ENCODE measurements around the gene TFRC.

Gene TFRC

DNA sequence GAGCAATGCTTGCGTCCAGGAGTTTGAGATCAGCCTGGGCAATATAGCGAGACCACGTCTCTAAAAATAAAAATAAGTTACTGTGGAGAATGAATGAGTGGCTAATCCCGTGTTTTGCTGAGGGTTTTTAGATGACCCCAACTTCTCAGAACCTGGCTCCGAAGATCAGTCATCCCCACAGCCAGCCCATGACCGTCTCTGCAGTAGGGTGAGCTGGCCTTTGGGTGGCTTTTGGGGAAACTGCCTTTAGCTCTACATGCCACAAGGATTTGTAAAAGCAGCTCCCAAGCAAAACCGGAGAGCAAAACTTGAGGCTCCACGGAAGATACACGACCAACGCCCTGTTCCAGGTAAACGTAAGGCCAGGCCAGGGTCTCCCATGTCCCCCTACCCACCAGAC lies 39.2 kb upstream of the TFRC start:
- peak overlapping the region; percentile 21 to 71 for H3K27ac ChIP-seq (ENCODE audit: insufficient read depth in 1 of 2, low read depth in 1 of 2, low read length in 2 of 2, poor library complexity in 1 of 2, severe bottlenecking in 2 of 2)
- peak overlapping the region in 3 of 7 experiments; percentile 1 to 43 (median 34) for H3K4me3 ChIP-seq (ENCODE audit: control insufficient read depth in 1 of 7, extremely low read depth in 1 of 7, insufficient read depth in 4 of 7, low read depth in 2 of 7, low read length in 6 of 7)
- ChIA-PET CTCF (interaction anchor here (0.9 to 2.3 kb wide), 6 partner anchors 10 to 62 kb away, joined by 3 to 8 read pairs (median 4); no protein-coding TSS in a partner anchor), POLR2A (no interaction called here)
- 90% methylated on average over 7 of the region's 11 CpGs for WGBS (ENCODE audit: insufficient coverage)
- H3K27me3 ChIP-seq (replicated peaks in 2 of 5; ENCODE audit: control insufficient read depth in 4 of 5, insufficient read depth in 5 of 5, low read length in 4 of 5) = no peaks in the 10 kb centered on the region
- H3K4me1 ChIP-seq (ENCODE audit: control extremely low read depth in 1 of 4, control insufficient read depth in 4 of 4, insufficient read depth in 4 of 4, low read length in 3 of 4) = peaks cover 40 to 71% (median 66%) of the 10 kb centered on the region in 4 experiments
- no peaks in the 10 kb centered on the region for H3K36me3 ChIP-seq (ENCODE audit: control insufficient read depth in 4 of 4, insufficient read depth in 4 of 4, low read length in 3 of 4)
- DNase-seq = peak in 1 of 3 donors; percentile 28
- no peaks in the 10 kb centered on the region for H3K9me3 ChIP-seq (ENCODE audit: control extremely low read depth in 1 of 5, control insufficient read depth in 4 of 5, insufficient read depth in 2 of 5, low read depth in 1 of 5, low read length in 4 of 5)

GRCh38 chr3:196120291-196120951 lies 38.5 kb upstream of the TFRC start:
- Histone ChIP-seq H3K4me3 (ENCODE audit: control insufficient read depth in 1 of 7, extremely low read depth in 1 of 7, insufficient read depth in 4 of 7, low read depth in 2 of 7, low read length in 6 of 7) (peak overlapping the region in 3 of 7 experiments; percentile 32 to 43 (median 34)), H3K9me3 (ENCODE audit: control extremely low read depth in 1 of 5, control insufficient read depth in 4 of 5, insufficient read depth in 2 of 5, low read depth in 1 of 5, low read length in 4 of 5) (no peaks in the 10 kb centered on the region), H3K27ac (ENCODE audit: insufficient read depth in 1 of 2, low read depth in 1 of 2, low read length in 2 of 2, poor library complexity in 1 of 2, severe bottlenecking in 2 of 2) (peak overlapping the region in 1 of 2 experiments; percentile 56), H3K4me1 (ENCODE audit: control extremely low read depth in 1 of 4, control insufficient read depth in 4 of 4, insufficient read depth in 4 of 4, low read length in 3 of 4) (peaks cover 44 to 77% (median 71%) of the 10 kb centered on the region in 4 experiments), H3K27me3 (replicated peaks in 2 of 5; ENCODE audit: control insufficient read depth in 4 of 5, insufficient read depth in 5 of 5, low read length in 4 of 5) (no peaks in the 10 kb centered on the region), H3K36me3 (ENCODE audit: control insufficient read depth in 4 of 4, insufficient read depth in 4 of 4, low read length in 3 of 4) (no peaks in the 10 kb centered on the region)
- ChIA-PET CTCF (interaction anchor here (0.9 to 2.3 kb wide), 5 partner anchors 10 to 63 kb away, joined by 3 to 8 read pairs (median 4); no protein-coding TSS in a partner anchor), POLR2A (no interaction called here)
- DNase-seq = peak; percentile 70 to 94 (median 90)
- WGBS (ENCODE audit: insufficient coverage) = 30% methylated on average over 10 of the region's 14 CpGs

GRCh38 chr3:196117809-196118208 lies 35.9 kb upstream of the TFRC start:
- peak in 2 of 3 donors; percentile 56 to 69 for DNase-seq
- no peaks in the 10 kb centered on the region for H3K36me3 ChIP-seq (ENCODE audit: control insufficient read depth in 4 of 4, insufficient read depth in 4 of 4, low read length in 3 of 4)
- no peak overlapping the region for H3K27ac ChIP-seq (ENCODE audit: insufficient read depth in 1 of 2, low read depth in 1 of 2, low read length in 2 of 2, poor library complexity in 1 of 2, severe bottlenecking in 2 of 2)
- ChIA-PET CTCF (interaction anchor here (0.7 to 1.3 kb wide), 6 partner anchors 15 to 69 kb away, joined by 3 to 4 read pairs (median 4); no protein-coding TSS in a partner anchor), POLR2A (interaction anchor here (0.6 to 0.7 kb wide), 2 partner anchors 10 to 20 kb away, joined by 3 to 4 read pairs; no protein-coding TSS in a partner anchor)
- peaks cover 40 to 73% (median 65%) of the 10 kb centered on the region in 4 experiments for H3K4me1 ChIP-seq (ENCODE audit: control extremely low read depth in 1 of 4, control insufficient read depth in 4 of 4, insufficient read depth in 4 of 4, low read length in 3 of 4)
- no peak overlapping the region for H3K4me3 ChIP-seq (ENCODE audit: control insufficient read depth in 1 of 7, extremely low read depth in 1 of 7, insufficient read depth in 4 of 7, low read depth in 2 of 7, low read length in 6 of 7)
- no peaks in the 10 kb centered on the region for H3K27me3 ChIP-seq (replicated peaks in 2 of 5; ENCODE audit: control insufficient read depth in 4 of 5, insufficient read depth in 5 of 5, low read length in 4 of 5)
- no peaks in the 10 kb centered on the region for H3K9me3 ChIP-seq (ENCODE audit: control extremely low read depth in 1 of 5, control insufficient read depth in 4 of 5, insufficient read depth in 2 of 5, low read depth in 1 of 5, low read length in 4 of 5)
- WGBS (ENCODE audit: insufficient coverage) = 83% methylated on average over 1 of the region's 6 CpGs

GRCh38 chr3:196115678-196116083 lies 33.8 kb upstream of the TFRC start:
- POLR2A ChIA-PET = no interaction called here
- CTCF ChIA-PET = no interaction called here
- no peaks in the 10 kb centered on the region for H3K27me3 ChIP-seq (replicated peaks in 2 of 5; ENCODE audit: control insufficient read depth in 4 of 5, insufficient read depth in 5 of 5, low read length in 4 of 5)
- no peaks in the 10 kb centered on the region for H3K36me3 ChIP-seq (ENCODE audit: control insufficient read depth in 4 of 4, insufficient read depth in 4 of 4, low read length in 3 of 4)
- DNase-seq = peak in 2 of 3 donors; percentile 65 to 68
- no CpG with 5 or more reads among the region's 3 CpGs for whole genome bisulfite sequencing (ENCODE audit: insufficient coverage)
- peaks cover 20 to 55% (median 50%) of the 10 kb centered on the region in 4 experiments for H3K4me1 ChIP-seq (ENCODE audit: control extremely low read depth in 1 of 4, control insufficient read depth in 4 of 4, insufficient read depth in 4 of 4, low read length in 3 of 4)
- H3K27ac ChIP-seq (ENCODE audit: insufficient read depth in 1 of 2, low read depth in 1 of 2, low read length in 2 of 2, poor library complexity in 1 of 2, severe bottlenecking in 2 of 2) = peak overlapping the region in 1 of 2 experiments; percentile 32
- no peaks in the 10 kb centered on the region for H3K9me3 ChIP-seq (ENCODE audit: control extremely low read depth in 1 of 5, control insufficient read depth in 4 of 5, insufficient read depth in 2 of 5, low read depth in 1 of 5, low read length in 4 of 5)
- no peak overlapping the region for H3K4me3 ChIP-seq (ENCODE audit: control insufficient read depth in 1 of 7, extremely low read depth in 1 of 7, insufficient read depth in 4 of 7, low read depth in 2 of 7, low read length in 6 of 7)

- Histone ChIP-seq H3K36me3 (ENCODE audit: control insufficient read depth in 4 of 4, insufficient read depth in 4 of 4, low read length in 3 of 4) (no peaks in the 10 kb centered on the region), H3K4me1 (ENCODE audit: control extremely low read depth in 1 of 4, control insufficient read depth in 4 of 4, insufficient read depth in 4 of 4, low read length in 3 of 4) (peaks cover 11 to 32% (median 23%) of the 10 kb centered on the region in 4 experiments), H3K4me3 (ENCODE audit: control insufficient read depth in 1 of 7, extremely low read depth in 1 of 7, insufficient read depth in 4 of 7, low read depth in 2 of 7, low read length in 6 of 7) (no peak overlapping the region), H3K27me3 (replicated peaks in 2 of 5; ENCODE audit: control insufficient read depth in 4 of 5, insufficient read depth in 5 of 5, low read length in 4 of 5) (no peaks in the 10 kb centered on the region), H3K27ac (ENCODE audit: insufficient read depth in 1 of 2, low read depth in 1 of 2, low read length in 2 of 2, poor library complexity in 1 of 2, severe bottlenecking in 2 of 2) (no peak overlapping the region), H3K9me3 (ENCODE audit: control extremely low read depth in 1 of 5, control insufficient read depth in 4 of 5, insufficient read depth in 2 of 5, low read depth in 1 of 5, low read length in 4 of 5) (no peaks in the 10 kb centered on the region)
- ChIA-PET POLR2A (no interaction called here), CTCF (interaction anchor here (0.6 to 1.8 kb wide), 5 partner anchors 16 to 85 kb away, joined by 4 to 6 read pairs (median 4); no protein-coding TSS in a partner anchor)
- DNase-seq = peak; percentile 48 to 88 (median 85)
- 33% methylated on average over 3 of the region's 7 CpGs for WGBS (ENCODE audit: insufficient coverage)
Observed at GRCh38 chr3:196111939-196112386, 30.1 kb upstream of the TFRC start.

DNA sequence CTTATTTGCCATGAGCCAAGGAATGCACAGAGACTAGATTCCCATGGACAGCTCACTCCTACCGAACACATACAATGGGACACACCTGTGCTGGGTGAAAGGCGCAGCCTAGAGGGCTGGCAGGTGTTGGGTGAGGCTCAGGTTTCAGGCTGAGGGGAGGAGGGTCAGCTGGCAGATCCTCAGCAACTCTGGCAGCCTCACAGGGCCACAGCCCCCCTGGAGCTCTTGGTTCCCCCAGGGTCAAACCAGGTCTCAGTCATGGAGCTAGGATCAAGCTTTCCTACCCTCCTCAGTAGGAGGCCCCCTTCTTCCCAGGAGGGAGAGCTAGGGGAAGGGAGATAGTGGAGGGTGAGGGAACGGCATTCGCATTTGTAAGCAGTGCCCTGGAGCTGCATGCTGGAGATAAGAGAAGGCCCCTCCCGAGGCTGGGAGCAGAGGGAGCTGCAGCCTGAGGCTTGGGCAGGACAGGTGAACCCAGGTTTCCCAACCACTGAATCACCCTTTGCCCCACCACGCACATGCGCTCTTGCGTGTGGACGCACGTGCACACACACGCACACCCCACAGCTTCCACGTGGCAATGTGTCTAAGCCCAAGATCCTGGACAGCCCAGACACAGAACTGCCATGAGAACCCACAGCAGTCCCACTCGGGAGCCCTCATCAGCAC lies 26.3 kb upstream of the TFRC start:
- WGBS (ENCODE audit: insufficient coverage) = 75% methylated on average over 12 of the region's 13 CpGs
- no peaks in the 10 kb centered on the region for H3K36me3 ChIP-seq (ENCODE audit: control insufficient read depth in 4 of 4, insufficient read depth in 4 of 4, low read length in 3 of 4)
- peak in 1 of 3 donors; percentile 28 for DNase-seq
- no peak overlapping the region for H3K27ac ChIP-seq (ENCODE audit: insufficient read depth in 1 of 2, low read depth in 1 of 2, low read length in 2 of 2, poor library complexity in 1 of 2, severe bottlenecking in 2 of 2)
- POLR2A ChIA-PET = no interaction called here
- peaks cover 0 to 15% (median 8%) of the 10 kb centered on the region in 4 experiments for H3K4me1 ChIP-seq (ENCODE audit: control extremely low read depth in 1 of 4, control insufficient read depth in 4 of 4, insufficient read depth in 4 of 4, low read length in 3 of 4)
- no peaks in the 10 kb centered on the region for H3K27me3 ChIP-seq (replicated peaks in 2 of 5; ENCODE audit: control insufficient read depth in 4 of 5, insufficient read depth in 5 of 5, low read length in 4 of 5)
- no peak overlapping the region for H3K4me3 ChIP-seq (ENCODE audit: control insufficient read depth in 1 of 7, extremely low read depth in 1 of 7, insufficient read depth in 4 of 7, low read depth in 2 of 7, low read length in 6 of 7)
- CTCF ChIA-PET = interaction anchor here (0.9 to 2.3 kb wide), 5 partner anchors 12 to 71 kb away, joined by 3 to 6 read pairs (median 5); no protein-coding TSS in a partner anchor
- no peaks in the 10 kb centered on the region for H3K9me3 ChIP-seq (ENCODE audit: control extremely low read depth in 1 of 5, control insufficient read depth in 4 of 5, insufficient read depth in 2 of 5, low read depth in 1 of 5, low read length in 4 of 5)

Measured in common myeloid progenitor, CD34-positive (primary cell).